PC-3 (cell line): ENCODE data around the gene IVNS1ABP. TPM values are rescaled to one million over a fixed set of nuclear protein-coding genes. Genes with fewer than 3 reads are reported as not detected.

Experiments used
- ATAC-seq: fragments of 200-7000 bp; cut with Tn5 transposase; 2 replicates; pipeline ENCODE4 v1.9.1; 2020; ENCODE audit warnings: mild to moderate bottlenecking, moderate library complexity
- BruUV-seq: library from RNA; stranded (reverse); fragments of 400-500 nt; replicated peaks from 2 replicates; lab custom pipeline; 2021; lab: Mats Ljungman, UMichigan
- CTCF ChIA-PET: fragments of 300-600 bp; sonication (Branson Sonifier 250); formaldehyde crosslinking; loops from one replicate; lab custom pipeline; 2022; ENCODE audit warnings: antibody characterized with exemption; lab: Charles Lee
- POLR2A ChIA-PET: fragments of 300-600 bp; sonication (Branson Sonifier 250); formaldehyde crosslinking; loops from one replicate; lab custom pipeline; 2022; ENCODE audit warnings: antibody characterized with exemption; ENCODE audit not compliant: unreplicated experiment; lab: Charles Lee
- DNase-seq: peaks from one replicate; pipeline ENCODE4 v3.0.0-alpha.2; 2015
- H2AFZ ChIP-seq: fragments of 300-600 bp; sonication (generic); 2 replicates; pipeline ENCODE4 v1.6.0; 2016; ENCODE audit warnings: antibody characterized with exemption, low read length
- H3F3A ChIP-seq: fragments of 300-600 bp; sonication (generic); one replicate; pipeline ENCODE4 v1.6.0; 2017; ENCODE audit warnings: antibody characterized with exemption, low read length, control low read depth, mild to moderate bottlenecking; ENCODE audit not compliant: unreplicated experiment
- H3K27ac ChIP-seq: fragments of 300-600 bp; sonication (generic); 2 replicates; pipeline ENCODE4 v1.5.1; 2016; ENCODE audit warnings: mild to moderate bottlenecking, low read length
- H3K27me3 ChIP-seq: fragments of 300-600 bp; sonication (generic); 2 replicates; pipeline ENCODE4 v1.6.1; 2016; ENCODE audit warnings: low read length, mixed read lengths
- H3K36me3 ChIP-seq: fragments of 300-600 bp; sonication (generic); 2 replicates; pipeline ENCODE4 v1.6.1; 2016; ENCODE audit warnings: low read depth, mixed run types, low read length, mixed read lengths
- H3K4me1 ChIP-seq: fragments of 300-600 bp; sonication (generic); 2 replicates; pipeline ENCODE4 v1.5.1; 2016; ENCODE audit warnings: low read length; ENCODE audit not compliant: insufficient read depth
- H3K4me2 ChIP-seq: fragments of 300-600 bp; sonication (generic); 2 replicates; pipeline ENCODE4 v1.6.0; 2016; ENCODE audit warnings: low read length
- H3K4me3 ChIP-seq: fragments of 300-600 bp; sonication (generic); 2 replicates; pipeline ENCODE4 v1.5.1; 2016; ENCODE audit warnings: mild to moderate bottlenecking, low read length, mixed read lengths
- H3K79me2 ChIP-seq: fragments of 300-600 bp; sonication (generic); 2 replicates; pipeline ENCODE4 v1.6.1; 2017; ENCODE audit warnings: low read length, mixed read lengths
- H3K9ac ChIP-seq: fragments of 300-600 bp; sonication (generic); 2 replicates; pipeline ENCODE4 v1.6.0; 2016; ENCODE audit warnings: mild to moderate bottlenecking, low read length
- H3K9me2 ChIP-seq: fragments of 300-600 bp; sonication (generic); replicated peaks from 2 replicates; pipeline ENCODE4 v1.6.1; 2016; ENCODE audit warnings: mixed run types, low read length, mixed read lengths
- H3K9me3 ChIP-seq: fragments of 300-600 bp; sonication (generic); 2 replicates; pipeline ENCODE4 v1.6.1; 2016; ENCODE audit warnings: low read length, mixed read lengths
- H4K20me1 ChIP-seq: fragments of 300-600 bp; sonication (generic); 2 replicates; pipeline ENCODE4 v1.6.1; 2016; ENCODE audit warnings: low read length, mixed read lengths
- EZH2 ChIP-seq: fragments of 300-600 bp; sonication (generic); IDR thresholded peaks from one replicate; pipeline ENCODE4 v1.6.1; 2017; ENCODE audit warnings: antibody characterized with exemption, mild to moderate bottlenecking, low read length; ENCODE audit not compliant: unreplicated experiment
- EZH2phosphoT487 ChIP-seq: fragments of 300-600 bp; sonication (generic); IDR thresholded peaks from 2 replicates; pipeline ENCODE4 v1.6.1; 2018; ENCODE audit warnings: mild to moderate bottlenecking, antibody characterized with exemption, low read length, borderline replicate concordance
- intact Hi-C: fragments of 100-400 bp; cut with micrococcal nuclease; formaldehyde crosslinking; loops from 2 replicates; pipeline ENCODE4 v1.9.0; 2023
- total RNA-seq: library from RNA; depleted of rRNA; stranded (reverse); fragments of >200 nt; gene quantifications from 2 replicates; pipeline ENCODE4 v1.2.3, GENCODE V29; 2014
- TF ChIP-seq, protein P1 (sequence below): fragments of 300-600 bp; sonication (generic); conservative IDR thresholded peaks from 2 replicates; pipeline ENCODE4 v1.5.1; 2017; ENCODE audit warnings: antibody characterized with exemption, low read depth, mild to moderate bottlenecking, low read length

Gene IVNS1ABP
- total RNA-seq, 1 experiment from 2014 or later: 30.7 TPM

DNA sequence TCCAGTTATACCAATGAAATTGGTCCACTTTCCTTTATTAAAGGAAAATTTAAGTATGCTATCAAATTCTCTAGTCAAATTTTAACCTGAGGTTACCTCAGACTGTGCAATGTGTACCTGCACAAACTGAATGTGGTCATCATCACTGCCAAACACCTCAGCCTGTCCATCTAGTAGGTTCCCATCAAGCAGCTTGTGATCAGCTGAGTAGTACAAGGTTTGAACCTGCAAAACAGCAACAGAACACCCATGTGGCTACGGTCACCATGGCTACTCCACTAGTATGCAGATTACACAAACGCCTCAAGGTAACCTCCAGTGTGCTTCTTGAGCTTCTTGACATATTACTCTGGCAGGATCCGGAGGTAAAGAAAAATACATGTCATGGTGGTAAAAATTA, 11.6 kb downstream of the IVNS1ABP start:
- Histone ChIP-seq H3K79me2 (no peaks in the 10 kb centered on the region), H3K27me3 (no peaks in the 10 kb centered on the region), H3K4me2 (no peak overlapping the region), H3K9me3 (no peaks in the 10 kb centered on the region), H3K4me1 (no peaks in the 10 kb centered on the region), H3F3A (no peaks in the 10 kb centered on the region), H3K36me3 (peaks cover 64% of the 10 kb centered on the region), H4K20me1 (no peaks in the 10 kb centered on the region), H2AFZ (no peak overlapping the region), H3K27ac (no peak overlapping the region), H3K4me3 (no peak overlapping the region), H3K9me2 (no peaks in the 10 kb centered on the region), H3K9ac (no peak overlapping the region)
- intact Hi-C loops: no loop called here
- CTCF ChIA-PET: no interaction called here
- POLR2A ChIA-PET: no interaction called here
- no TSS peak for BruUV-seq
- DNase-seq: no peak
- no peak for TF ChIP-seq EZH2phosphoT487
- TF ChIP-seq, protein P1, sequence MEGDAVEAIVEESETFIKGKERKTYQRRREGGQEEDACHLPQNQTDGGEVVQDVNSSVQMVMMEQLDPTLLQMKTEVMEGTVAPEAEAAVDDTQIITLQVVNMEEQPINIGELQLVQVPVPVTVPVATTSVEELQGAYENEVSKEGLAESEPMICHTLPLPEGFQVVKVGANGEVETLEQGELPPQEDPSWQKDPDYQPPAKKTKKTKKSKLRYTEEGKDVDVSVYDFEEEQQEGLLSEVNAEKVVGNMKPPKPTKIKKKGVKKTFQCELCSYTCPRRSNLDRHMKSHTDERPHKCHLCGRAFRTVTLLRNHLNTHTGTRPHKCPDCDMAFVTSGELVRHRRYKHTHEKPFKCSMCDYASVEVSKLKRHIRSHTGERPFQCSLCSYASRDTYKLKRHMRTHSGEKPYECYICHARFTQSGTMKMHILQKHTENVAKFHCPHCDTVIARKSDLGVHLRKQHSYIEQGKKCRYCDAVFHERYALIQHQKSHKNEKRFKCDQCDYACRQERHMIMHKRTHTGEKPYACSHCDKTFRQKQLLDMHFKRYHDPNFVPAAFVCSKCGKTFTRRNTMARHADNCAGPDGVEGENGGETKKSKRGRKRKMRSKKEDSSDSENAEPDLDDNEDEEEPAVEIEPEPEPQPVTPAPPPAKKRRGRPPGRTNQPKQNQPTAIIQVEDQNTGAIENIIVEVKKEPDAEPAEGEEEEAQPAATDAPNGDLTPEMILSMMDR: no peak
- TF ChIP-seq EZH2: no peak
- no peak for ATAC-seq

DNA sequence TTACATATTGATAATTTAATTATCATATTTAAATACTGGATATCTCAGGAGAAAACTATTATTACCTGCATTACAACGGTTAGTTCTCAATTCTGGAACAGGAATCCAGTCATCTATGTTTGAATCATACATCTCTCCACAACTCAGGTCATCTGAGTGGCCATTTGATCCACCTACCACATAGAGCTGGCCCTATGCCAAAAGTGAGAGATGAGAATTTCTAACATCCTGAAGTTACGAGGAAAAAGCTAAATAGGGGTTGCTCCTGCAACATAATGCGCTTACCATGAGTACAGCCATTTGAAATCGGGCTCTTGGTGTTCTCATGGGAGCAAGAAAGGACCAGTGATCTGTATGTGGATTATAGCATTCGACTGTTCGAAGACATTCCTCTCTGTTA, 16.9 kb downstream of the IVNS1ABP start:
- ATAC-seq (no peak), DNase-seq (peak; percentile 6)
- Histone ChIP-seq H2AFZ (no peak overlapping the region), H3K36me3 (peaks cover 67% of the 10 kb centered on the region), H3K9me2 (no peaks in the 10 kb centered on the region), H3K27me3 (no peaks in the 10 kb centered on the region), H3K79me2 (no peaks in the 10 kb centered on the region), H3K9ac (no peak overlapping the region), H3K4me1 (no peaks in the 10 kb centered on the region), H4K20me1 (no peaks in the 10 kb centered on the region), H3K4me3 (no peak overlapping the region), H3K27ac (no peak overlapping the region), H3F3A (no peaks in the 10 kb centered on the region), H3K4me2 (no peak overlapping the region), H3K9me3 (no peaks in the 10 kb centered on the region)
- TF ChIP-seq, protein P1: no peak
- TF ChIP-seq EZH2 (no peak), EZH2phosphoT487 (no peak)
- intact Hi-C loops: no loop called here
- ChIA-PET CTCF (no interaction called here), POLR2A (no interaction called here)
- no TSS peak for BruUV-seq

DNA sequence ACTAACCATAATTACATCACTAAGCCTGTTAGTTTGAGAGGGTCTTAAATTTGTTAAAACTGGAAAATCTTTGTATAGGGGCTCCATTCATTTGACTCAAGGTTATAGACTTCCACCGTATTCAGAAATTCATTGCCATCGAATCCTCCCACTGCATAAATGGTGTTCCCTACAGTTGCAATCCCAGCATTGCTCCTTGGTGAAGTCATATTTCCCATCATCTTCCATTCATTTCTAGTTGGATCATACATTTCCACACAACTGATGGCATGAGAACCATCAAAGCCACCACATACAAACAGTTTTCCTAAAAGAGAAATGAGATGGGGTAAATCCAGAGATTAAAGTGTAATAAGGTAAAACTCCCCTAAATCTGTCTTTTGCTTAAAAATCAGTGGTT, 19.1 kb downstream of the IVNS1ABP start:
- Histone ChIP-seq H4K20me1 (no peaks in the 10 kb centered on the region), H3K27me3 (no peaks in the 10 kb centered on the region), H3K4me1 (no peaks in the 10 kb centered on the region), H3K27ac (no peak overlapping the region), H3K4me2 (no peak overlapping the region), H3K9me3 (no peaks in the 10 kb centered on the region), H3K4me3 (no peak overlapping the region), H3K9ac (no peak overlapping the region), H2AFZ (no peak overlapping the region), H3K9me2 (no peaks in the 10 kb centered on the region), H3K36me3 (peaks cover 56% of the 10 kb centered on the region), H3K79me2 (no peaks in the 10 kb centered on the region), H3F3A (no peaks in the 10 kb centered on the region)
- ChIA-PET POLR2A (no interaction called here), CTCF (no interaction called here)
- ATAC-seq (no peak), DNase-seq (no peak)
- no TSS peak for BruUV-seq
- TF ChIP-seq EZH2phosphoT487 (no peak), EZH2 (no peak)
- TF ChIP-seq, protein P1: no peak
- intact Hi-C loops: no loop called here
